ENCODE measurements around the gene EXD3.
"Not testable (repeated sequence)": the region's sequence is repeated elsewhere in the genome, so short reads cannot be mapped to it uniquely, and the experiment has no call there.

Gene EXD3

DNA sequence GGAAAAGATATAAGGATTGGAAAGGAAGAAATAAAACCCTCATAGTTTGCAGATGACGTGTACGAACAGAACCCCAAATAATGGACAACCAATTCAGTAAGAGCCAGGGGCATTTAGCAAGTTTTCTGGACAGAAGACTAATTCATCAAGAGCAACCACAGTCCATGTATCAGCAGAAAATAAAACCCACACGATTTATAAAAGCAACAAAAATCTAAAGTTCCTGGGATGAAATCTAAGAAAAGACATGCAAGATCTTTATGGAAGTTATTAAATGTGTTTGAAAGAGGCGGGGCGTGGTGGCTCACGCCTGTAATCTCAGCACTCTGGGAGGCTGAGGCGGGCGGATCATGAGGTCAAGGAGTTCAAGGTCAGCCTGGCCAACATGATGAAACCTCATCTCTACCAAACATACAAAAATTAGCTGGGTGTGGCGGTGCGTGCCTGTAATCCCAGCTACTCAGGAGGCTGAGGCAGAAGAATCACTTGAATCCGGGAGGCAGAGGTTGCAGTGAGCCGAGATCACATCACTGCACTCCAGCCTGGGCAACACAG lies 83.0 kb downstream of the EXD3 start:
- not testable (repeated sequence) for H3K27ac Mint-ChIP-seq; H3K36me3 Mint-ChIP-seq (ENCODE audit: low read depth); H3K4me1 Mint-ChIP-seq (ENCODE audit: low read depth); H3K4me3 Mint-ChIP-seq; H3K27me3 Mint-ChIP-seq (ENCODE audit: low read depth)
- H3K9me3 Mint-ChIP-seq = peaks cover 15% of the 10 kb centered on the region

DNA sequence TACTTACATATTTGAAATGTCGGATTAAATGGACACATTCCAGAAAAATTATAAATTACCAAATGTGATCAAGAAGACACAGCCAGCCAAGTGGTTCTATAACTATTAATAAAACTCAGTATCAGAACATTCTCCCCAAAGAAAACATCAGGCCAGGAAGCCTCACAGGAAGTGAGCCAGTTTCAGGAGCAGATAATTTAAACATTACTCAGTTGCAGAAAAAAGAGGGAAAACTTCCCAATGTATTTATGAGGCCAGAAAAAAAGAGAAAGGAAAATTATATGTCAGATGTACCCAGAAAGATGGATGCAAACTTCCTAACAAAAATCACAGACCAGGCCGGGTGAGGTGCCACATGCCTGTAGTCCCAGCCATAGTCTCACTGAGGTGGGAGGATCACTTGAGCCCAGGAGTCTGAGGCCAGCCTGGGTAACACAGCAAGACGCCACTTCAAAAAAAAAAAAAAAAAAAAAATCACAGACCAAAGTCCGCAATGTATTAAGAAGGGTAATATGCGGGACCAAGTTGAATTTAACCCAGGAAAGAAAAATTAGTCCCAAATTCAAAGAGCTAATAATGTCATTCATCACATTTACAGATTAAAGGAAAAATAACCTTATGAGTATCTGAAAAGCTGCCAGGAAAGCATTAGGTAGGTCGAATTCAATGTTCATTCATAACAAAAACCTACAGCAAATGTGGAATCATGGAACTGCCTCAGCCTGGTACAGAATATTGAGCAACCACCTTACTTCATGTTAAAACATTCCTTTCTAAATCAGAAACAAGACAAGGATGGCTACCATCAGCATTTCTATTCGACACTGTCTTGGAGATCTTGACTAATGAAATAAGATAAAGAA lies 83.7 kb downstream of the EXD3 start:
- H3K27me3 Mint-ChIP-seq (ENCODE audit: low read depth) = no peaks in the 10 kb centered on the region
- H3K27ac Mint-ChIP-seq = no peak overlapping the region
- H3K36me3 Mint-ChIP-seq (ENCODE audit: low read depth) = no peaks in the 10 kb centered on the region
- no peaks in the 10 kb centered on the region for H3K4me1 Mint-ChIP-seq (ENCODE audit: low read depth)
- no peak overlapping the region for H3K4me3 Mint-ChIP-seq
- H3K9me3 Mint-ChIP-seq = peaks cover 17% of the 10 kb centered on the region

DNA sequence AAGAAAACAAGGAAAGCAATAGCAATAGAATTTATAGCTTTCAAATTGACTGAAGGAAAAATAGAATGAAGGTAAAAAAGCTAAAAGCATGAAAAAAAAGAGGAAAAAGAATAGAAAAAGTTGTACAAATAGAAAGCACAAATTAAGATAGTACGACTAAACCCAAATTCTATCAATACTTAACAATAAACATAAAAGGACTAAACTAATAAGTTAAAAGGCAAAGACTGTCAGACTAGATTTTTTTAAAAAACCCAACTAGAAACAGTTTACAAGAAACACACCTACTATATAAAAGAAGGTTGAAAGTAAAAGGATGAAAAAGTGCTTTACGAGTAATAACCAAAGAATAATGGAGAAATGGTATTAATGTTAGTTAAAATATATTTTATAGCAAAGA lies 86.2 kb downstream of the EXD3 start:
- Mint-ChIP-seq H3K27me3 (ENCODE audit: low read depth) (no peaks in the 10 kb centered on the region), H3K9me3 (peaks cover 21% of the 10 kb centered on the region), H3K27ac (no peak overlapping the region), H3K4me1 (ENCODE audit: low read depth) (no peaks in the 10 kb centered on the region), H3K36me3 (ENCODE audit: low read depth) (no peaks in the 10 kb centered on the region), H3K4me3 (no peak overlapping the region)

DNA sequence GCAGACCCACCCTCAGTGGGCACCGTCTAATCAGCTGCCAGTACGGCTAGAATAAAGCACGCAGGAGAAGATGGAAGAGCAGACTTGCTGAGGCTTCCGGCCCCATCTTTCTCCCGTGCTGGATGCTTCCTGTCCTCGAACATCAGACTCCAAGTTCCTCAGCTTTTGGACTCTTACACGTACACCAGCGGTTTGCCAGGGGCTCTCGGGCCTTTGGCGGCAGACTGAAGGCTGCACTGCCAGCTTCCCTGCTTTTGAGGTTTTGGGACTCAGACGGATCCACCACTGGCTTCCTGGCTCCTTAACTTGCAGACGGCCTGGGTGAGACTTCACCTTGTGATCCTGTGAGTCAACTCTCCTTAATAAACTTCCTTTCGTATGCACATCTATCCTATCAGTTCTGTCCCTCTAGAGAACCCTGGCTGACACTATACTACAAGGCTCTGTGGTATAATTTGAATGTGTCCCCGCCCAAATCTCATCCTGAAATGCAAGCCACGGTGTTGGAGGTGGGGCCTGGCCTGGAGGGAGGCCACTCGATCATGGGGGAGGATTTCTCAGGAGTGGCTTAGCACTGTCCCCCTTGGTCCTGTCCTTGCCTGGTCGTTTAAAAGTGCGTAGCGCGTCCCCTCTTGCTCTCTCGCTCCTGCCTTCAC lies 89.8 kb downstream of the EXD3 start:
- Mint-ChIP-seq H3K4me3 (no peak overlapping the region), H3K4me1 (ENCODE audit: low read depth) (peaks cover 2% of the 10 kb centered on the region), H3K27ac (no peak overlapping the region), H3K9me3 (peaks cover 35% of the 10 kb centered on the region), H3K36me3 (ENCODE audit: low read depth) (no peaks in the 10 kb centered on the region), H3K27me3 (ENCODE audit: low read depth) (no peaks in the 10 kb centered on the region)

DNA sequence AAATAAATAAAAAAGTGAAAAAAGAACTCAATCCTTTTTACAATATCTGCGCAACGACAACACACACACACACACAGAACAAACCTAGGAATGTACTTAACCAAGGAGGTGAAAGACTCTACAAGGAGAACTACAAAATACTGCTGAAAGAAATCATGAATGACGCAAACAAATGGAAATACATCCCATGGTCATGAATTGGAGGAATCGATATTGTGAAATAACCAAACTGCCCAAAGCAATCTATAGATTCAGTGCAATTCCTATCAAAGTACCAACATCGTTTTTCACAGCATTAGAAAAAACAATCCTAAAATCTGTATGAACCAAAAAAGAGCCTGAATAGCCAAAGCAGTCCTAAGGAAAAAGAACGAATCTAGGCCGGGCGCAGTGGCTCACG lies 91.0 kb downstream of the EXD3 start:
- no peak overlapping the region for H3K27ac Mint-ChIP-seq
- peaks cover 40% of the 10 kb centered on the region for H3K9me3 Mint-ChIP-seq
- H3K4me1 Mint-ChIP-seq (ENCODE audit: low read depth) = peaks cover 8% of the 10 kb centered on the region
- no peaks in the 10 kb centered on the region for H3K36me3 Mint-ChIP-seq (ENCODE audit: low read depth)
- H3K27me3 Mint-ChIP-seq (ENCODE audit: low read depth) = no peaks in the 10 kb centered on the region
- H3K4me3 Mint-ChIP-seq = no peak overlapping the region

DNA sequence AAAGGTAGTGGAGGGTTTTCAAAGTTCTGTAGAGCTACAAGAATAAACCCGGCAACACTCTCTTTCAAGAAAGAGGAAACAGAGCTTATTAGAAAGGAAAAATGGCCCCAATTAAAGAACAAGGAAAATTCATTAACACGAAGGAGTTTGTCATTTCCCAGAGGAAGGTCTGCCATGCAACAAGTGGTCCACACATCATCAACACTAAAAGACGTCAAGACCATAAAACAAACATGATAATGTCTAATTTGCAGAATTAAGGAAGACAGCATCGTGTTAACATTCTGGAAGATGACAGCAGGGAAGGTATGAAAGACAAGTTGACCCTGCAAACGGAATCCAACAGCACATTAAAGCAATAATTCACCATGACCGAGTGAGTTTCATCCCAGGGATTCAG lies 92.3 kb downstream of the EXD3 start:
- no peaks in the 10 kb centered on the region for H3K27me3 Mint-ChIP-seq (ENCODE audit: low read depth)
- no peak overlapping the region for H3K27ac Mint-ChIP-seq
- peaks cover 35% of the 10 kb centered on the region for H3K9me3 Mint-ChIP-seq
- no peak overlapping the region for H3K4me3 Mint-ChIP-seq
- no peaks in the 10 kb centered on the region for H3K36me3 Mint-ChIP-seq (ENCODE audit: low read depth)
- H3K4me1 Mint-ChIP-seq (ENCODE audit: low read depth) = peaks cover 16% of the 10 kb centered on the region

DNA sequence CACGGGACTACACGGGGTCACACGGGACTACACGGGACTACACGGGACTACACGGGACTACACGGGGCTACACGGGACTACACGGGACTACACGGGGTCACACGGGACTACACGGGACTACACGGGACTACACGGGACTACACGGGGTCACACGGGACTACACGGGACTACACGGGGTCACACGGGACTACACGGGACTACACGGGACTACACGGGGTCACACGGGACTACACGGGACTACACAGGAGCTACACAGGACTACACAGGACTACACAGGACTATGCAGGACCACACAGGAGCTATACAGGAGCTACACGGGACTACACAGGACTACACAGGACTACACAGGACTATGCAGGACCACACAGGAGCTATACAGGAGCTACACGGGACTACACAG lies 93.4 kb downstream of the EXD3 start:
- not testable (repeated sequence) for H3K27ac Mint-ChIP-seq
- H3K4me1 Mint-ChIP-seq (ENCODE audit: low read depth) = peaks cover 17% of the 10 kb centered on the region

DNA sequence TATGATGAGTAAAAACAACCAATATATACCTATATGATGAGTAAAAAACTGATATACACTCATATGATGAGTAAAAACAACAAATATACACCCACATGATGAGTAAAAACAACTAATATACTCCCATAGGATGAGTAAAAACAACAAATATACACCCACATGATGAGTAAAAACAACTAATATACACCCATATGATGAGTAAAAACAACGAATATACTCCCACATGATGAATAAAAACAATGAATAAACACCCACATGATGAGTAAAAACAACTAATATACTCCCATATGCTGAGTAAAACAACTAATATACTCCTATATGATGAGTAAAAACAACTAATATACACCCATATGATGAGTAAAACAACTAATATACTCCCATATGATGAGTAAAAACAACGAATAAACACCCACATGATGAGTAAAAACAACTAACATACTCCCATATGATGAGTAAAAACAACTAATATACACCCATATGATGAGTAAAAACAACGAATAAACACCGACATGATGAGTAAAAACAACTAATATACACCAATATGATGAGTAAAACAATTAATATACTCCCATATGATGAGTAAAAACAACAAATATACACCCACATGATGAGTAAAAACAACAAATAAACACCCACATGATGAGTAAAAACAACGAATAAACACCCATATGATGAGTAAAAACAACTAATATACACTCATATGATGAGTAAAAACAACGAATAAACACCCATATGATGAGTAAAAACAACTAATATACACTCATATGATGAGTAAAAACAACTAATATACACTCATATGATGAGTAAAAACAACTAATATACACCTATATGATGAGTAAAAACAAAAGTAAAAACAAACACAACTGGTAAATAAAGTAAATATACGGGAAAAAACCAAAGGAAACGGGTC lies 95.1 kb downstream of the EXD3 start:
- peak overlapping the region; percentile 20 for H3K27ac Mint-ChIP-seq
- peaks cover 30% of the 10 kb centered on the region for H3K9me3 Mint-ChIP-seq
- not testable (repeated sequence) for H3K36me3 Mint-ChIP-seq (ENCODE audit: low read depth); H3K4me3 Mint-ChIP-seq; H3K27me3 Mint-ChIP-seq (ENCODE audit: low read depth)
- H3K4me1 Mint-ChIP-seq (ENCODE audit: low read depth) = peaks cover 17% of the 10 kb centered on the region

More for the DNA sequence above, 93.4 kb downstream of the EXD3 start:
- not testable (repeated sequence) for H3K4me3 Mint-ChIP-seq; H3K36me3 Mint-ChIP-seq (ENCODE audit: low read depth); H3K27me3 Mint-ChIP-seq (ENCODE audit: low read depth)
- H3K9me3 Mint-ChIP-seq = peaks cover 30% of the 10 kb centered on the region

DNA sequence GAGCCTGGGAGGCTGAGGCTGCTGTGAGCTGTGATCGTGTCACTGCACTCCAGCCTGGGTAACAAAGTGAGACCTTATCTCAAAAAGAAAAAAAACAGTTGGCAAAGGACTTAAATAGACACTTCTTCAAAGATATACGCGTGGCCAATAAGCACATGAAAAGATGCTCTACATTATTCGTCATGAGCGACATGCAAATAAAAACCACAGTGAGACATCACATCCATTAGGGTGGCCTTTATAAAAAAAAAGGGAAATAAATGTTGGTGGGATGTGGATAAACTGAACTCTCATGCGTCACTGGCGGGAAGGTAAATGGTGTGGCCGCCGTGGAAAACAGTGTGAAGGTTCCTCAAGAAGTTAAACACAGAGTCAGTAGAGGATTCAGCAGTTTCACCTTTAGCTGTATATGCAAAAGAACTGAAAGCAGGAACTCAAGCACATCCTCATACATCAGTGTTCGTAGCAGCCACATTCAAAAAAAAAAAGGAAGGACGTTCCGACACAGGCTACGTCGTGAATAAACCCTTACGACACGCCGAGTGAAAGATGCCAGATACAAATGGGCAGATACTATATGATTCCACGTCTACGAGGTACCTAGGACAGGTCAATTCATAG lies 96.4 kb downstream of the EXD3 start:
- Mint-ChIP-seq H3K4me1 (ENCODE audit: low read depth) (peaks cover 17% of the 10 kb centered on the region), H3K36me3 (ENCODE audit: low read depth) (no peaks in the 10 kb centered on the region), H3K9me3 (peaks cover 27% of the 10 kb centered on the region), H3K27me3 (ENCODE audit: low read depth) (no peaks in the 10 kb centered on the region), H3K27ac (peak overlapping the region; percentile 85), H3K4me3 (peak overlapping the region; percentile 61)

DNA sequence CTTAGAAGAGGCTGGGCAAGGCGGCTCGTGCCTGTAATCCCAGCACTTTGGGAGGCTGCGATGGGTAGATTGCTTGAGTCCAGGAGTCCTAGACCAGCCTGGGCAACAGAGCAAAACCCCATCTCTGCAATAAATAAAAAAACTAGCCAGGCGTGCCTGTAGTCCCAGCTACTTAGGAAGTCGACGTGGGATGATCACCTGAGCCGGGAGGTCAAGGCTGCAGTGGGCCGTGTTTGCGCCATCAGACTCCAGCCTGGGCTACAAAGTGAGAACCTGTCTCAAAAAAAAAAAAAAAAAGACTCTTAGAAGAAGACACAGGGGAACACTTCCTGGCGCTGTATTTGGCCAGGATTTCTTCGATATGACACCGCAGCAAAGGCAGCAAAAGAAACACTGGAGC lies 97.2 kb downstream of the EXD3 start:
- H3K4me3 Mint-ChIP-seq = no peak overlapping the region
- H3K27me3 Mint-ChIP-seq (ENCODE audit: low read depth) = no peaks in the 10 kb centered on the region
- H3K9me3 Mint-ChIP-seq = peaks cover 25% of the 10 kb centered on the region
- H3K4me1 Mint-ChIP-seq (ENCODE audit: low read depth) = peaks cover 17% of the 10 kb centered on the region
- H3K27ac Mint-ChIP-seq = peak overlapping the region; percentile 85
- no peaks in the 10 kb centered on the region for H3K36me3 Mint-ChIP-seq (ENCODE audit: low read depth)

DNA sequence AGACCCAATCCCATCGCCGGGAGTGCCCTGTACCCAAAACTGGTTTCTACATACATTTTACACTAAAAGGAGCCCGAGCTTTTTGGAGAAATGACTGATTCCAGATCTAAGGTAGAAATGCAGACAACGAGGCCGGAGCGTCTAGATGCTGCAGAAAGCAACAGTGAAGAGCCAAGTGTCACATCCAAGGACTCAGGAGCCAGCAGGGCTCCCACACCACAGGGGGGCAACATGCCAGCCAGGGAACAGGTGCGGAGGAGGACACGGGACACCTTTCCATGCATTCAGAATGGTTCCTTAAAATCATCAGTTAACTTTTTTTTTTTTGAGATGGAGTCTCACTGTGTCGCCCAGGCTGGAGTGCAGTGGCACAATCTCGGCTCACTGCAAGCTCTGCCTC lies 97.8 kb downstream of the EXD3 start:
- no peak overlapping the region for H3K27ac Mint-ChIP-seq
- H3K4me1 Mint-ChIP-seq (ENCODE audit: low read depth) = peaks cover 20% of the 10 kb centered on the region
- no peak overlapping the region for H3K4me3 Mint-ChIP-seq
- H3K9me3 Mint-ChIP-seq = peaks cover 18% of the 10 kb centered on the region
- H3K36me3 Mint-ChIP-seq (ENCODE audit: low read depth) = no peaks in the 10 kb centered on the region
- no peaks in the 10 kb centered on the region for H3K27me3 Mint-ChIP-seq (ENCODE audit: low read depth)

DNA sequence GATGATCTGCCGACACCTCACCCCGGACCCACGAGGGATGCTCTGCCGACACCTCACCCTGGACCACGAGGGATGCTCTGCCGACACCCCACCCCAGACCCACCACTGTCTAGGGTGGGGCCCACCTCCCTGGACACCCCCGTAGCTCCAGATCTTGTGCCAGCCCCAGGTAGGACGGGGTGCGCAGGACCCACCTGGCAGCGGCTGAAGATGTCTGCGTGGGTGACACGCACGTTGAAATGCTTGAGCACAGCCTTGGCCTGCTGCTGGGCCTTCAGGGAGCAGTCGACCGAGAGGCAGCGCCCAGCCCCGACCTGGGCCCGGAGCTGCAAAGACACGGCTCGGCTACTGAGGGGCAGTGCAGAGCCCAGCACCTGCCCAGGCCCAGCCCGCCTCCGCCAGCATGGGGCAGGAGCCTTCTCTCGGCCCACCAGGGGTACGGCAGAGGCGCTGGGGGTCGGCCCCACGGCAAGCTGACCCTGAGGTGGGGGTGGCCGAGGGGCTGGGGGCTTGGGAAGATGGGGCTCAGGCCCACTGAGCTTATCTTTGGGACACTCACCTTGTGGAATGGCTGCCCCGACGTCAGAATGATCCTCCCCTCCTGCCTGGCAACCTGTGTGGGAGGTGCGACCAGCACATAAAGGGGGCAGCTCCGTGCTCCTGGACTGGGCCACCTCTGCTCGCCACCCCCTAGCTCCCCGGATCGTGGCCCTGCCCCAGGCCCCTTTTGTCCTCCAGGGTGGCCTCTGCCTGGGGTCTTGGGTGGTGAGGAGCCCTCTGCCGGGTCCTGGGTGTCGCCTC lies 99.2 kb downstream of the EXD3 start:
- H3K27ac Mint-ChIP-seq = no peak overlapping the region
- H3K4me1 Mint-ChIP-seq (ENCODE audit: low read depth) = peaks cover 20% of the 10 kb centered on the region
- H3K27me3 Mint-ChIP-seq (ENCODE audit: low read depth) = no peaks in the 10 kb centered on the region
- H3K4me3 Mint-ChIP-seq = no peak overlapping the region
- H3K9me3 Mint-ChIP-seq = peaks cover 15% of the 10 kb centered on the region
- H3K36me3 Mint-ChIP-seq (ENCODE audit: low read depth) = no peaks in the 10 kb centered on the region

DNA sequence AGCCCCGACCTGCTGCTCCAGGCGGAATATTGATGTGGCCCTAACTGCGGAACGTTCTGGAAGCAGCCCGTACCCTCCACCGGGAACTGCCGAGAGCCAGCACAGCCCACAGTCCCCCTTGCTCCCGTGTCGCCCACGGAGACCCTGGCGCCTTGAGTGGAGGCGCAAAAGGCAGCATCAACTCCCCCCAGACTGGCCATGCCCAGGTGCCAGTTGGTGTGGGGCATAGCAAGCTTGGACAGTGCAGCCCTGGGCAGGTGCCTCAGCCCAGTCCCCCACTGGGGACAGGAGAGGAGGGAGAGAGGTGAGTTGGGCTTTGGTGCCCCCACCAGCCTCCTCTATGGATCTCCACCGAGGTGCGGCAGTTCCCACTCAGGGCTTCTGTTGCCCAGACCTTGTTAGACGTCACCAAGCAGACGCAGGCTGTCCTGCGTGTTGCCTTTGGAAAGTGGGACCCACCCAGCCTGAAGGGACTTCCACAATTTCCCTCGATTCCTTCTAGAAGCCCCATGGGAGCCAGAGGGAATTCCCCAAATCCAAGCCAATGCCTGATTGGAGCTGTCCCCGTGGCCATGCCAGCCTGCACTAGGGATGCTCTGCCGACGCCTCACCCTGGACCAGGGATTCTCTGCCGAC lies 101.1 kb downstream of the EXD3 start:
- no peaks in the 10 kb centered on the region for H3K27me3 Mint-ChIP-seq (ENCODE audit: low read depth)

More for the DNA sequence above, 101.1 kb downstream of the EXD3 start:
- Mint-ChIP-seq H3K27ac (no peak overlapping the region), H3K36me3 (ENCODE audit: low read depth) (no peaks in the 10 kb centered on the region), H3K9me3 (peaks cover 3% of the 10 kb centered on the region), H3K4me1 (ENCODE audit: low read depth) (peaks cover 11% of the 10 kb centered on the region), H3K4me3 (no peak overlapping the region)
